ENCODE measurements around the gene ALOX12B.
A peak's percentile ranks its signal among the peaks of the same experiment; 100 is the strongest.

The ALOX12B gene

DNA sequence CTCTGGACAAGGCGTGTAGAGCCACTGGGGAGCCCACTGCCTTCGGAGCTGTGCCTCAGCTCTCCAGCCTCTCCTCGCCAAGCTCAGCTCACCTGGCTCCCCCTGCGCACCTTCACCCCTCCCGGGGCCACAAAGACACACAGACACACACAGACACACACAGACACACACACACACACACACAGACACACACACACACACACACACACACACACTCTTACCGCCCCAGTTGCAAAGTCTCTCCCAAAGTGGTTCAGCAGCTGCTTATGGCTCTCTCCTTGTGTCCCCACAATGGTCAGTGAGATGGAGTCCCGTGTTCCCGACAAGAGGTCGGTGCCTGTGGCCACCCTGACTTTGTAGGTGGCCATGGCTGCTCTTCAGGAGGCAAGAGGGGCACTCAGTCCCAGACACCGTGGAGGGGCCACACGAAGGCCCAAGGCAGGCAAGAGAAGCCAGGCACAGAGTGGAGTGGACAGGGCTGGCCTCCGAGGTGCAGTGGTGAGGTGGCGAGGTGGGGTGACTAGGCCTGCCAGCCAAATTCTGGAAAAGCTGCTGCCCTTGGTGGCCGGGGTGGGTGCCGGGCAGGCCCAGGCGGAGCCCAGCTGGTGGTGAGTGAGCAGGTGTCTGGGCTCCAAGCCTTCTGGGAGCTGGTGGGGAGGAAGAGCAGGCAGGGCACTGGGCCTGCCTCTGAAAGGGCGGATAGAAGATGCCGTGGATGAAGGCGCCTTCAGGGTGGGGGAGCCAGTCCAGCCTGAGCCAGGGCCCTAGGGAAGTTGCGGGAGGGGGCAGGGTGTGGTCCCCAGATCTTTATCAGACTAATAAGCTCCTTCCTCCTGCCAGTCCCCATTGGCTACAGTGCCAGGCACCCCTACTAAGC, at the start of gene ALOX12B:
ALOX12B (minus strand) TSS at position 642 of the 877 bp plus-strand sequence; CDS start at position 368, 274 bp downstream.
- no peak for DNase-seq (ENCODE audit: low read depth in 2 of 2)

- DNase-seq (ENCODE audit: low read depth in 2 of 2): no peak
Measured at GRCh38 chr17:8133941-8134340, 46.4 kb upstream of the ALOX12B start.

DNA sequence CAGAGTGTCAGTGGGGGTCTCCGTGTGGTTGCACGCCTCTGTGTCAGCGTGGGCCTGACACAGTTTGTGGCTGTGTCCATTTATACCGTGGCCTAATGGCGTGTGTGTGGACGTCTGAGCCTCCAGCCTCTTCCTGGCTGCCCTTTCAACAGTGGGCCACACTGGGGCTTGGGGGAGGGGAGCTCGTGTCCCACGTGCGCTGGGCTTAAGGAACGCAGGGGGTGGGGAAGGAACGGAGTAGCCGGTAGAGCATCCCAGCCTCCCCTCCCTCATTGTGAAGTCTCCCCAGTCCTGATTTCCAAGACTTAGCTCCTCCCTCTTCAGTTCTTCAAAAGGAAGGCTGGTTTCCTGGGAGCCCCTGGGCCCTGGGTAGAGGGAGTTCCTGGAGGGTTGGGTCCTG, 45.9 kb upstream of the ALOX12B start:
- no peak for DNase-seq (ENCODE audit: low read depth in 2 of 2)

- DNase-seq (ENCODE audit: low read depth in 2 of 2): no peak
Measured at GRCh38 chr17:8131844-8132441, 44.4 kb upstream of the ALOX12B start.

DNA sequence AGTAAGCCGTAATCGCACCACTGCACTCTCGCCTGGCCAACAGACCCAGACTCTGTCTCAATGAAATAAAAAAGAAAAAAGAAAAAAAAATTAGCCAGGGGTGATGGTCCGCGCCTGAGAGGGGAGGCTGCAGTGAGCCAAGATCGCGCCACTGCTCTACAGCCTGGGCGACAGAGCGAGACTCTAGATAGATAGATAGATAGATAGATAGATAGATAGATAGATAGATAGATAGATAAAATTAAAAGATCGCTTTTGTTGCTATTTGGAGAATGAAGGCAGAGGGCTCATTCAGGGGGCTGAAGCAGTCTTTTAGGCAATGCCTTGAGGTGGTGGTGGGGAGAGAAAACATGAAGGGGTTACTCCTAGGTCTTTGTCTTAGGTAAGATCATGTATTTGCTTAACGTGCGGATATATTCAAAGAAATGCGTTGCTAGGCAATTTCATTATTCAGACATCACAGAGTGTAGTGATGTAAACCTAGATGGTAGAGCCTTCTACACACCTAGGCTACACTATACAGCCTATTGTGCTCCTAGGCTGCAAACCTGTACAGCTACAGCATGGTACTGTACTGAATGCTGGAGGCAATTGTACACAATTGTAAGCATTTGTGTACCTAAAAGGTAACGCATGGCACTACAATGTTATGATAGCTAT, 40.7 kb upstream of the ALOX12B start:
- DNase-seq (ENCODE audit: low read depth in 2 of 2): no peak

- DNase-seq (ENCODE audit: low read depth in 2 of 2): no peak
Measured at GRCh38 chr17:8126491-8127066, 39.1 kb upstream of the ALOX12B start.

GRCh38 chr17:8125947-8126490, 38.5 kb upstream of the ALOX12B start:
- no peak for DNase-seq (ENCODE audit: low read depth in 2 of 2)

DNA sequence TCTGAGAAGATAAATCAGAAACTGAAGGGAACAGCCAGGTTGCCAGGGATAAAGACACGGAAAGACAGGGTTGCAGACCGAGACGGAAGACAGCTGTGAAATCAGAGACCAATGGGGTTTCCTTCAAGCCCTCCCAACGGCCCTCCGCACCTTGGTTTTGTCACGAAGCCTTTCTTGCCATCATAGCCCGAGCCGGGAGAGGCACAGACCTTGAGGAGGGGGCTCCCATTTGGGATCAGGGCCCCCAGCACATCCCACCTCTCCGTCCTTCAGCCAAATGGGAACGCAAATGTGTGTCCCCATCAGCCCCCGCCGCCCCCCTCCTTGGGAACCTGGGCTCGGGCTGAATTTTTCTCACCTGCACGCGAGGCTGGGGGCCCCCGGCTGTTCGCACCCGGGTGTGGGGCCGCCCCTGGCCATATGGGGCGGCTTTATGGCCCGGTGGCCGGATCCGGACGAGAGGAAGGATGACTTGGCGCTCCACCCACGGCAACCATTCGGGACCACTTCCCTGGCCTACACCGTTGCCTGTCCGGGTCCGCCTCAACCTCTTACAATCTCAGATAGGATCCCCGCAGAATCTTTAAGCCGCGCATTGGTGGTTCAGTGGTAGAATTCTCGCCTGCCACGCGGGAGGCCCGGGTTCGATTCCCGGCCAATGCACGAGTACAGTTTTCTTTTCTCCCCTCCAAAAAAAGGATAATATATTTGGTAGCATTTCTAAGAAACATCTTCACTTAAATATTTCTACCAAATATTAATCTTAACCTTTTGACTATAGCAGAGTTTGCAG, 37.8 kb upstream of the ALOX12B start:
- peak; percentile 74 to 81 for DNase-seq (ENCODE audit: low read depth in 2 of 2)

GRCh38 chr17:8124350-8125153, 37.0 kb upstream of the ALOX12B start:
- DNase-seq (ENCODE audit: low read depth in 2 of 2): no peak

DNA sequence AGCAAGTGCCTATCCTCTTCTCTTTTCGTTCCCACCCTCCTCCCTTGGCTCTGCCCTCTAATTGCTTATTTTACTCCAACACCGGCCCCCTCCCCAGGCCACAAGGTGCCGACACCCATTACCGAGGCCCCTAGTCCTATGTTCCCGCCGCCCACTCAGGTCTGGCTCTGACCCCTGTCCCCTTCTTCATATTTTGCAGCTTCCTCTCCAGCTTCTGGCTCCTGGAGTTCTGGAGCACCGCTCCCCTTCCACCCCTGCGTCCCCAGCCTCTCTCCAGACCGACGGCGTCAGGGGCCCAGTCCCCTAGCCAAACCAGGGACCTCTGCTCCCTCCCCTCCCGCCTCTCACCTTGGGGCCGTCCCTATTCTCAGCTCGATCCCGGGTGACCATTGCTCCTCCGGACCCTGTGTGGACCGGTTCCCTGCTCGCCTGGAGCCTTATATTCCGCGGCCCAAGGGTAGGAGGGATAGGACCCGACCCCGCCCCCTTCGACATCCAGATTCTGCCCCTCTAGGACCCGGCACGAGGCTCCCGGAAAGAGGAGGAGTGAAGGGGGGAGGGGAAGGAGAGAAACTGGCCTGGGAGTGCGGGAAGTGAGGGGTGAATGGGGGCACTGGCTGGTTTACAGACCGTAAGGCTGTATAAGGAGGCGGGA, 36.3 kb upstream of the ALOX12B start, which contains the start of gene HES7:
HES7 (minus strand) TSS at position 412 of the 655 bp plus-strand sequence; CDS start at position 390, 22 bp downstream.
- no peak for DNase-seq (ENCODE audit: low read depth in 2 of 2)

DNA sequence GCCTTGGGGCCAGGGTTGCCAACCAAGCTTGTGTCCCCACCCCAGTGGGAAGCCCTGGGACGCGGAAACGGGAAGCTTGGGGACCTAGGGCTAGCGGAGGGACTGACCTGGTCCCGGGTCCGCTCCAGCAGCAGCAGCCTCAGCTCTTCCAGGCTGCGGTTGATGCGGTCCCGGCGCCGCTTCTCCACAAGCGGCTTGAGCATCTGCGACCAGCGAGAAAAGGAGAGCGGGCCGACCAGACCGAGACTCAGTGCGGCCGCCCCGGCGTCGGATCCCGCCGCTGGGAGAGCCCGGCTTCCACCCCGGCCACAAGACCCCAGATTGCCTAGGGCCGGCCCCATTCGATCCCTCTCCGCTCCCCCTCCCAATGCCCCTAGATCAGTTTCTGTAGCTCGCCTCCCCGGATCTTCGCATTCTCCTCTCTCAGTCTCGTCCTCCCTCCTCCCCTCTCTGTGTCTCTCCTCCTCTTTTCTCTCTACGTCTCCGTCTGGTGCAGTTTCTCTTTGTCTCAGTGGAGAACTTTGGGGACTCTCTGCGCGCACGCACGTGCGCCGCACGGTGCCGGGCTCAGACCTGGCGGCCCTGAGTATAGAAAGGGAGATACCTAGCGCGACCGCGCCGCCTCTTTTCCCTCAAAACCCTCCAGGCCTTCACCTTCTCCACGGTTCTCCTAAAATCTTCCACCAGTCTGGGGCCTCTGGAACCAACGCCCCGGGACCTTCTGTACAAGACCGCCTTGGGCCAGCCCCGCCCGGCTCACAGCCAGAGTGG, 35.6 kb upstream of the ALOX12B start:
- no peak for DNase-seq (ENCODE audit: low read depth in 2 of 2)

DNA sequence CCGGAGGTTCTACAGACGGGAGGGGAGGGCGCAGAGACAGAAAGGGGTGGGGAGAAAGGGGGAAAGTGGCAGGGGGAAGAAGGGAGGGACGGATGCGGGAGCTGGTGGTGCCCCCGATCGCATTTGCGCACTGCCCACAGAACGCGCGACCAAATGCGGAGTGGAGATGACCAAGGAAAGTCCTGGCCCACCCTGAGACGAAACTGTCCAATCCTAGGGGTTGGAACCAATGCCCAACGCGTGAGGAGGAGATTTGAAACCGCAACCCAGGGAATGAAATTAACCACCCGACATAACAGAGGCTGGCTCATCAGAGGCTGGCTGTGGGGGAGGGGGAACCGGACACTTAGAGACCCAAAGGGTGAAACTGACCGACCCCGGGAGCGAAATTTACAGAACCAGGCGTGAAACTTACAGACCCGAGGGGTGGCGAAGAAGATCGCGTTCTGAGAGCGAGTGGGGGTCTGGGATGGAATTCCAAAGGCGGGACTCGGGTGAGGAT, 35.0 kb upstream of the ALOX12B start:
- no peak for DNase-seq (ENCODE audit: low read depth in 2 of 2)

GRCh38 chr17:8121681-8122421, 34.3 kb upstream of the ALOX12B start:
- no peak for DNase-seq (ENCODE audit: low read depth in 2 of 2)

GRCh38 chr17:8121407-8121680, 33.8 kb upstream of the ALOX12B start:
- no peak for DNase-seq (ENCODE audit: low read depth in 2 of 2)

- no peak for DNase-seq (ENCODE audit: low read depth in 2 of 2)
Measured at GRCh38 chr17:8120520-8121406, 33.2 kb upstream of the ALOX12B start.

DNA sequence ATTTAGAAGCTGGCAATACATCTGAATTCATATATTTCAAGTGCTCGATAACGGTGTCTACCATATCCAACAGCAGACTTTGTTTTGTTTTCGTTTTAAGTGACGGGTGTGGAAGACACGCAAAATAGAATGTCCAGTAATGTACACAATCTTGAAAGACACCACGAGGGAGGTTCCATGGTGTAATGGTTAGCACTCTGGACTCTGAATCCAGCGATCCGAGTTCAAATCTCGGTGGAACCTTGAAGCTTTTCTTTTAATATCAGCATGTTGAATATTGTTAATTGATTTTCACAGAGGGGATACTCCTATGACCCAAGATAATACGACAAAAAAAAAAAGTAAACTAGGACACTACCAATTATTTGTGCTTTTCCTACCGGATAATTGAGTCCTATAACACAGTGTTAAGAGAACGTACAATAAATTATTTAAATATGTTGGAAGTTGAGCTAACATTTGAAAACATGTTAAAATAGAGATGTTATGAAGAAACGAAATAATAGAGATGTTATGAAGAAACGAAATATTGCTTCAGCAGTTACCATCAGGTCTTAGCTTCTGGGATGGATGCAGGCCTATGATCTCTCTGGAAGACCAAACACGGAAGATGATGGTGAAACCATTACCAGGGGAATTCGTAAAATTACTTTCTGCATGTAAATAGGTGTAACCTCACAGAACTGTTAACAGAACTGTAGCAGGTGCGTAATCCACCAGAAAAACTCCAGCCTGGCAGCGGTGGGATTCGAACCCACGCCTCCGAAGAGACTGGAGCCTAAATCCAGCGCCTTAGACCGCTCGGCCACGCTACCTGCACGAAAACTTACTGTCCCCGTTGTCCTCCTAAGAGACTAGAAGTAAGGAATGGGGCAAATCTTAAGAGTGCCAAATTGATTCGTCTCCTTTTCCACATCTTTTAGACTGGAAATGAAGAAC, 32.3 kb upstream of the ALOX12B start:
- peak; percentile 61 to 62 for DNase-seq (ENCODE audit: low read depth in 2 of 2)

Data from stimulated activated CD8-positive, alpha-beta memory T cell treated with anti-CD3 and anti-CD28 coated beads, Interleukin-2, amount 100 ng/mL, for 1 hour (primary cell).